D721Med (cell line): ENCODE results near the gene SUGCT.

Source experiments
- DNase-seq: peaks from one replicate; pipeline ENCODE4 v3.0.0; 2011; ENCODE audit warnings: low spot score; ENCODE audit not compliant: insufficient read length
- FAIRE-seq: peaks from 2 replicates; lab custom pipeline; 2011; peaks lifted over from hg19 to GRCh38; lab: Jason Lieb, UNC
- CTCF ChIP-seq: IDR thresholded peaks from 2 replicates; pipeline ENCODE4 v1.5.1; 2012; ENCODE audit warnings: mild to moderate bottlenecking, control low read depth; ENCODE audit not compliant: insufficient read depth; ENCODE audit errors: missing control alignments

SUGCT gene

GRCh38 chr7:40638545-40639320, 503.9 kb downstream of the SUGCT start:
- peak; percentile 51 for FAIRE-seq
- TF ChIP-seq CTCF = no peak
- no peak for DNase-seq

- FAIRE-seq = no peak
- no peak for DNase-seq
These were observed 505.8 kb downstream of the SUGCT start for GRCh38 chr7:40640566-40640965.

GRCh38 chr7:40641701-40642100, 506.9 kb downstream of the SUGCT start:
- TF ChIP-seq CTCF = no peak
- FAIRE-seq (no peak), DNase-seq (no peak)

More at GRCh38 chr7:40640566-40640965, 505.8 kb downstream of the SUGCT start:
- no peak for TF ChIP-seq CTCF

GRCh38 chr7:40643664-40644063, 508.9 kb downstream of the SUGCT start:
- DNase-seq (no peak), FAIRE-seq (no peak)
- TF ChIP-seq CTCF = no peak

GRCh38 chr7:40644454-40645188, 509.8 kb downstream of the SUGCT start:
- FAIRE-seq (no peak), DNase-seq (no peak)

GRCh38 chr7:40645197-40645596, 510.4 kb downstream of the SUGCT start:
- no peak for TF ChIP-seq CTCF
- DNase-seq = no peak
- no peak for FAIRE-seq

More at GRCh38 chr7:40644454-40645188, 509.8 kb downstream of the SUGCT start:
- TF ChIP-seq CTCF = no peak
